ENCODE results near the gene FOXRED1.

Gene FOXRED1

DNA sequence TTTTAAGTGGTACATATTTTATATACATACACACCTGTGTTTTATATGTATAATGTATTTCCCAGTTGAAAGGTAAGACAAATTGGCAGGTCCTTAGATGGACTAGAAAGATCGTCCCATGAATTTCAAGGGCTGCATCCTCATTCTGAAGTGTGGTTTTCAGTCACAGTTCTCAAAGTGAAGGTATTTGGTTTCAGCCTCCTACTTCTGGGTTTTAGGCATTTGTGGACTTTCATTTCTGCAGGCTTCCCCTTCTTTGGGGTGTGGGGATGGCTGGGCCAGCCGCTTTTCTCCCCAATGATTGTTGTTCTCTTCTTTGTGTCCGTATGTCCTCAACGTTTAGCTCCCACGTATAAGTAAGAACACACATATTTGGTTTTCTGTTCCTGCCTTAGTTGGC is 44.9 kb downstream of the FOXRED1 start:
- DNase-seq: no peak

DNA sequence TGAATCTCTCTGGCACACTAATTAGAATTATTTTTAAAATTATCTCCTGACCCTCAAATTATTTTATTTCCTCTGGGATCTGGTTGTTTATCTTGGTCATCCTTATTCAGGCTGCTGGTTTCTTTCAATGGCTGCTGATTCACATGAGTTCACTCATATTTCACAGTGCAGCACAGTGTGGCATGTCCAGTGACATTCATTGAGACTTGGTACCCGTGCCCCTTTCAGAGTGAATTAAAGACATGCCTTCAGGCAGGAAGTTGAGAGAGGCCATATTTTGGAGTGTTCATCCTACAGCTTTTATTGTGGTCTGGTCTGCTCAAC is 48.4 kb downstream of the FOXRED1 start:
- DNase-seq: no peak

DNA sequence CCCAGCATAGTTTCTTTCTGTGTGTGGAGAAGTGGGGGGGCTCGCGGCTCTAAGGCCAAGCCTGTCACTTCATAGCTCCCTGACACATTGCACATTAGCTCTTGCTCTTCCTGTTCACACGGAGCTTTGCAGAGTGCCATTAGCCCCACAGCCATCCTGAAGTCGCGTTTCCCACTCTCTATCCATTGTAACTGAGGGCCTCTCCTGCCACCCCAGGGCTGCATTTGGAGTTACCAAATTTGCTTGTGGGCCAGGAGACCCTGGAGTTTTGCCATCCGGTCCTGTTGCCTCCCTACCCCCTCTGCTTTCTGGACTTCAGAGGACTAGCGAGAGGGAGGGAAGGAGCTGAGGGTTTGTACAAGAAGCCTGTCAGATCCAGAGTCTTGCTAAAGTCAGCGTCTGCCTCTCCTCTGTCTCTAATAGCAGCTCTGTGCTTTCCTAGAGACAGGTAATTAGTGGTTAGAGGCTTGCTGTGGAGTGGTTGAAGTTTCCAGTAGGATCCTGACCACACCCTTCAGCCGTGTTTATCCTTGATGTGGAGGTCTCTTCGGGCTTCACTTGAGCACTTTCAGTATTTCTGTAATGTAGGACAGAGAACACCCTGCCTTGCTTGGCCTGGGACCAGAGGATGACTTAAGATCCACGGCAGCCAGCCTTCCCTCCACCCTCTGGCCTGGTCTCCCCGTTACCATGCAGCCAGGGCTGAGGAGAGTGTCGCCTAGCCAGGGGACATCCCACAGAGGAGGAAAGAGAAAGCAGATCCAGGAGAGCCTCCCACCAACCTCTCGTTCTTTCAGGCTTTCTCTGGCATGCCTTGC is 49.0 kb downstream of the FOXRED1 start:
- DNase-seq: peak; percentile 29

DNA sequence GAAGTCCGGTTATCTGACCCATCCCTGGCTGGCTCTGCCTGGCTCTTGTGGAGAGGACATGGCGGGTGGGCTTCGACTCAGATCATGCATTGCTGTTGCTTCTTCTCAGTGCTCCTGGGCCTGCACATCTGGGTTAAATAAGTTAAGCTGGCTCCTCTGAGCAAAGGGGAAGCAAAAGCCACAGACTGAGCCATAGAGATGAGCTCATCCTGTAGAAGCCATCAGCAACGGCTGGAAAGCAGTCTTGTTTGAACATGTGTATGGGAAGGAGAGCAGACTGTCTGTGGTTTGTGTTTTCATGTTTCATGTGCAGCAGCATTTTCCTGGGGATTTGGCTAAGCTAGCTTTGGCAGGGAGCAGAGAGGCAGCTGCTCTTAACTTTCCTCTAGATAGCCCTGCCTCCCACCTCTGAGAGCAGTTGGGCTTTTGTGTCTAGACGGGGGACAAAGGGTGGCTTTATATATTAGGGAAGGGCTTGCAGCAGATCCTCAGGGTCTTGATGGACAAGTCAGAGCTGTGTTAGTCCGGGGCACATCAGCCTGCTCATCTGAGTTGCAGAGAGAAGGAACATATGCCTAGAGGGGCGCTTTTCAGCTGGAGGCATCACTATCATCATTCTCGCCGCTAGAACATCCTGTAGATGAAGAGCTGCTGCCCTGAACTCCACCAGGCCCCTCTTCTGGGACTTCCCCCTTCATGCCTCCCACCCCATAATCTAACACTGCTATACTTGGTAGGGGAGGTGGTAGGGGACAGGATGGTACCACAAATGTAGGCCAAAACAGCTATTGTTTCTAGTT is 49.8 kb downstream of the FOXRED1 start:
- DNase-seq: peak; percentile 32

DNA sequence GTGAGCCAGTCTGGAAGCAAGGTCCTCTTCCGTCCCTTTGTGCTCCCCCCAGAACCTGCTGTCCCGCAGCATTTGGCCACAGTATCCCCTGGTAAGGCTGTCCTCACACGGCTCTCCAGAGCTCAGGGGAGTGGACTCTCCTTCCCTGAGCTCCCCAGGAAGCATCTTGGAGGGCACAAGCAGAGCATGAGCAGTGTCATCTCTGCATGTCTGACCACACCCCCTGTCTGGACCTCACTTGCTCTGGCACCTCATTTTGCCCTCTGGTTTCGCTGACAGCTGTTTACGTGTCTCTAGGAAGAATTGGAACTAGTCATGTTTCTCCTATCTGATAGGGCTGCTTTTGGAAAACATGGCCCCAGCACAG is 50.4 kb downstream of the FOXRED1 start:
- no peak for DNase-seq

DNA sequence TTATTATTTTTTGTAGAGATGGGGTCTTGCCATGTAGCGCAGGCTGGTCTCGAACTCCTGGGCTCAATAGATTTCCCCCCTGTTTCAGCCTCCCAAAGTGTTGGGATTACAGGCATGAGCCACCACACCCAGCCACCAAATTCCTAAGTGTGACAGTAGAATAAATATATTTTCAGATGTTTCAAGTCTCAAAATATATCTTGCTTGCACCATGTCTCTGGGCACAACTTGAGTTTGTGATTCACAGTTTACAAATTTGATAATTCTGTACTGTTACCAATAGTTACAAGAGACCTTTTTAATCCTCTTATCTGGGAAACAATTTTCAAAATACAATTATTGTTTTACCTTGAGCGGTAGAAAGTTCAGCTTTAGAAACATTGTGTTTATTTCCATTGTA is 54.0 kb downstream of the FOXRED1 start:
- DNase-seq: no peak

DNA sequence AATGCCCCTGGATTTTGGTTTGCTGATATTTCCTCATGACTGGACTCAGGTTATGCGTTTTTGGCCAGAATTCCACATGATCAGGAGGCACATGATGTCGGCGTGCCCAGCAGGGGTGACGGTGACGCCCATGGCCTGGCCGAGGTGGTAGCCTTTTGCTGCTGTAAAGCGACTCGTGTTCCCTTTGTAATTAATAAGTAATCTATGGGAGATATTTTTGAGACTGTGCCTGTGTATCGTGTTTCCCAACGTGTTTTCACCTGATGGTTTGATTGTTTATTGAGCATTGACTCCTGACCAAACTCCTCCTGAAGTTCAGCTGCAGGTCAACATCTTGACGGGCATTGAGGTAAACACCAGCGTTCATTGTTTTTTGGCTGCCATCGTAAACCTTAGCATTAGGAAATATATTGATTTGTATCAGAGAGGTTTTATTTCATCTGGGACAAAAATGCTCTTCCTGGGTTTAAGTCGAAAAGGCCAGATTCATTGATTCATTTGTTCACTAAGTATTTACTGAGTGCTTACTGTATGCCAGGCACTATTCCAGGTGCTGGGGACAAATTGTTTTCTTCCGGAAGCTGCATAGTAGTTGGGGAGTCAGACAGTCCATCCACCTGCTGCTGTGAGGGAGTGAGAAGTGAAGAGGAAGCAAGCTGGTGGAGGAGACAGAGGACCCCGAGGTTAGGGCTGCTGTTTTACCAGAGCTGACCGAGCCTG is 58.5 kb downstream of the FOXRED1 start:
- DNase-seq: no peak

All from activated CD8-positive, alpha-beta memory T cell treated with anti-CD3 and anti-CD28 coated beads, Interleukin-2, amount 50 U/mL, for 4 hours (primary cell).